Breast epithelium (tissue), 4 donors: Measurements from ENCODE around the gene IGFBP7. TPM values are rescaled to one million over a fixed set of nuclear protein-coding genes. Genes with fewer than 3 reads are reported as not detected.
A peak's percentile ranks its signal among the peaks of the same experiment; 100 is the strongest.

Source experiments
- DNase-seq, 2 donors: peaks; one replicate each; pipeline ENCODE4 v3.0.0-alpha.2; 2019; ENCODE audit warnings: low spot score in 2 of 2
- H3K27ac ChIP-seq, 2 donors: fragments of 200-600 bp; sonication (generic) in 1 of 2; one replicate each; pipeline ENCODE4 v1.5.1; 2016 to 2019; ENCODE audit warnings: mild to moderate bottlenecking in 1 of 2
- H3K27me3 ChIP-seq, 2 donors: fragments of 200-600 bp; sonication (generic) in 1 of 2; one replicate each; pipeline versions ENCODE4 v1.5.1 to v1.6.0; 2017 to 2019; ENCODE audit warnings: control low read depth in 1 of 2, mild to moderate bottlenecking in 1 of 2
- H3K36me3 ChIP-seq: fragments of 200-600 bp; one replicate; pipeline ENCODE4 v1.5.1; 2019
- H3K4me1 ChIP-seq, 2 donors: fragments of 200-600 bp; sonication (generic); one replicate each; pipeline ENCODE4 v1.5.1; 2016 to 2019; ENCODE audit warnings: control low read depth in 1 of 2
- H3K4me3 ChIP-seq, 3 donors: fragments of 200-600 bp; sonication (generic); 1 replicate in 2 of 3; 2 replicates in 1 of 3; pipeline ENCODE4 v1.5.1; 2016 to 2019; ENCODE audit warnings: mild to moderate bottlenecking in 3 of 3, moderate library complexity in 2 of 3
- H3K9me3 ChIP-seq, 2 donors: fragments of 200-600 bp; sonication (generic) in 1 of 2; one replicate each; pipeline ENCODE4 v1.5.1; 2016 to 2019; ENCODE audit warnings: control low read depth in 1 of 2
- POLR2A ChIP-seq: fragments of 450-650 bp; IDR thresholded peaks from one replicate; pipeline ENCODE4 v1.6.1; 2016; ENCODE audit warnings: antibody characterized with exemption, mild to moderate bottlenecking, moderate library complexity
- POLR2AphosphoS5 ChIP-seq, 3 donors: sonication (generic); formaldehyde crosslinking; IDR thresholded peaks; one replicate each; pipeline ENCODE4 v1.6.1; 2017; ENCODE audit warnings: antibody characterized with exemption in 3 of 3
- intact Hi-C: fragments of 100-400 bp; cut with DNase I; formaldehyde crosslinking; loops from one replicate; pipeline ENCODE4 v1.15.1; 2023; ENCODE audit warnings: low total_unique reads
- total RNA-seq, 3 donors: library from RNA; depleted of rRNA; stranded (reverse); fragments of >200 nt; gene quantifications; one replicate each; pipeline ENCODE4 v1.1.0, GENCODE V29; 2016
- TF ChIP-seq, protein P1 (sequence below), 3 donors: fragments of 450-650 bp; IDR thresholded peaks; one replicate each; pipeline ENCODE4 v1.5.1; 2016 to 2017; ENCODE audit warnings: antibody characterized with exemption in 3 of 3, mild to moderate bottlenecking in 3 of 3, moderate library complexity in 3 of 3

Gene IGFBP7
- total RNA-seq, 3 donors from 2014 or later, result 205 to 769 (median 622) TPM

DNA sequence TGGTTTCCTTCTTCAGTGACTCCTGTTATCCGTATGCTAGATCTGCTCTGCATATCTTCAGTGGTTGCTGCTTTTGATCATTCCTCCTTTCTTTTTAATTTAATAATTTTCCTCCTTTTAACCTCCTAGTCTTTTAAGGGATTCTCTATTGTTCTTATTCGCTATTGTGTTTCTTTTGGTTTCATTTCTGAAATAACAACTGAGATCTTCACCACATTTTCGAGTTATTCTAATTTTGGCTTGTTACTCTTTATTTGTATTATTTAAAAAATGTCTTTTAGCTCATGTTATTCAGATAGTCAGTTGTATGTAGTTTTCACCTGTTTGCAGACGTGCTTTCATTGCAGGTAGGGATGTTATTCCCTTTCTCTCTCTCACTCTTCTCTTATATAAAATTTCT, 24.9 kb downstream of the IGFBP7 start:
- Histone ChIP-seq H3K4me3 (no peak overlapping the region), H3K27ac (no peak overlapping the region), H3K27me3 (no peaks in the 10 kb centered on the region), H3K4me1 (no peaks in the 10 kb centered on the region), H3K36me3 (no peaks in the 10 kb centered on the region), H3K9me3 (no peaks in the 10 kb centered on the region)
- TF ChIP-seq POLR2A, result no peak
- TF ChIP-seq POLR2AphosphoS5 (IDR thresholded peaks at IDR 0.05), result no peak
- TF ChIP-seq, protein P1, sequence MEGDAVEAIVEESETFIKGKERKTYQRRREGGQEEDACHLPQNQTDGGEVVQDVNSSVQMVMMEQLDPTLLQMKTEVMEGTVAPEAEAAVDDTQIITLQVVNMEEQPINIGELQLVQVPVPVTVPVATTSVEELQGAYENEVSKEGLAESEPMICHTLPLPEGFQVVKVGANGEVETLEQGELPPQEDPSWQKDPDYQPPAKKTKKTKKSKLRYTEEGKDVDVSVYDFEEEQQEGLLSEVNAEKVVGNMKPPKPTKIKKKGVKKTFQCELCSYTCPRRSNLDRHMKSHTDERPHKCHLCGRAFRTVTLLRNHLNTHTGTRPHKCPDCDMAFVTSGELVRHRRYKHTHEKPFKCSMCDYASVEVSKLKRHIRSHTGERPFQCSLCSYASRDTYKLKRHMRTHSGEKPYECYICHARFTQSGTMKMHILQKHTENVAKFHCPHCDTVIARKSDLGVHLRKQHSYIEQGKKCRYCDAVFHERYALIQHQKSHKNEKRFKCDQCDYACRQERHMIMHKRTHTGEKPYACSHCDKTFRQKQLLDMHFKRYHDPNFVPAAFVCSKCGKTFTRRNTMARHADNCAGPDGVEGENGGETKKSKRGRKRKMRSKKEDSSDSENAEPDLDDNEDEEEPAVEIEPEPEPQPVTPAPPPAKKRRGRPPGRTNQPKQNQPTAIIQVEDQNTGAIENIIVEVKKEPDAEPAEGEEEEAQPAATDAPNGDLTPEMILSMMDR (IDR thresholded peaks at IDR 0.05), result no peak
- intact Hi-C loops, result no loop called here
- DNase-seq, result no peak

DNA sequence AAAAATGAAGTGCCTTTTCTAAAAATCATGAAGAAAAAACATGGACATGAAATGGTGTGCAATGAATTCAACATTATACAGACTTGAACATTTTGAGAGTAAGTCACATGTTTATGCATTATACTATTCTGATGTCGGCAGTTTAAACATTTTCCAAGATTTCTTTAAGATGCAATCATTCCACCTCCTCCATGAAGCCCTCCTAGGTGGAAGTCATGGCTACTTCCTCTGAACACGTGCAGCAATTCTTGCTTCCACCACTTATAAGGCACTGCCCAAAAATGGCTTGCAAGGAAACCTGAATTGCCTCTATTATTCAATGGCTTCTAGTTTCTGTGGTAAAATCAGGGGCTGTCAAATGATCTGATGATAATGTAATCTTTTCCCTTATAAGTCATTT, 25.8 kb downstream of the IGFBP7 start:
- TF ChIP-seq POLR2AphosphoS5 (IDR thresholded peaks at IDR 0.05), result no peak
- no peak overlapping the region for H3K27ac ChIP-seq
- no peaks in the 10 kb centered on the region for H3K9me3 ChIP-seq
- intact Hi-C loops, result no loop called here
- no peaks in the 10 kb centered on the region for H3K4me1 ChIP-seq
- H3K36me3 ChIP-seq, result no peaks in the 10 kb centered on the region
- DNase-seq, result no peak
- H3K27me3 ChIP-seq, result no peaks in the 10 kb centered on the region
- H3K4me3 ChIP-seq, result no peak overlapping the region

DNA sequence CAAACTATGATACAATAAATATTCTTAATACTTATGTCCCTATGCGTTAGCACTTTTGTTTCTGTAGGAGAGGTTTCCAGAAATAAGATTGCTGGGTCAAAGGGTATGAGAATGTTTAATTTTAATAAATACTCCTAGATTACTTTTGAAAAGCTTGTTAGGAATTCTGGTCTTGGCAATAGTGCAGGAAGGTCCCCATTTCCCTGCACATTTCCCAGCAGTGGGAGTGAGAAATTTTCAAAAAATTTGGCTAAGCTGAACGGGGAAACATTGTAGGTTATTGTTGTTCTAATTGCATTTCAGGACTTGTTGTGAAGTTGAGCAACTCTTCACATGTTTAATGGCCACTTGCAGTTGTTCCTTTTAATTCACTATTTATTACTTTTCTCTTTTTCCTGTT, 27.1 kb downstream of the IGFBP7 start:
- H3K4me3 ChIP-seq, result no peak overlapping the region
- no peaks in the 10 kb centered on the region for H3K36me3 ChIP-seq
- intact Hi-C loops, result no loop called here
- DNase-seq, result no peak
- peak overlapping the region; percentile 29 to 49 for H3K27ac ChIP-seq
- no peaks in the 10 kb centered on the region for H3K9me3 ChIP-seq
- no peaks in the 10 kb centered on the region for H3K27me3 ChIP-seq
- H3K4me1 ChIP-seq, result no peaks in the 10 kb centered on the region
- no peak for TF ChIP-seq POLR2AphosphoS5 (IDR thresholded peaks at IDR 0.05)

DNA sequence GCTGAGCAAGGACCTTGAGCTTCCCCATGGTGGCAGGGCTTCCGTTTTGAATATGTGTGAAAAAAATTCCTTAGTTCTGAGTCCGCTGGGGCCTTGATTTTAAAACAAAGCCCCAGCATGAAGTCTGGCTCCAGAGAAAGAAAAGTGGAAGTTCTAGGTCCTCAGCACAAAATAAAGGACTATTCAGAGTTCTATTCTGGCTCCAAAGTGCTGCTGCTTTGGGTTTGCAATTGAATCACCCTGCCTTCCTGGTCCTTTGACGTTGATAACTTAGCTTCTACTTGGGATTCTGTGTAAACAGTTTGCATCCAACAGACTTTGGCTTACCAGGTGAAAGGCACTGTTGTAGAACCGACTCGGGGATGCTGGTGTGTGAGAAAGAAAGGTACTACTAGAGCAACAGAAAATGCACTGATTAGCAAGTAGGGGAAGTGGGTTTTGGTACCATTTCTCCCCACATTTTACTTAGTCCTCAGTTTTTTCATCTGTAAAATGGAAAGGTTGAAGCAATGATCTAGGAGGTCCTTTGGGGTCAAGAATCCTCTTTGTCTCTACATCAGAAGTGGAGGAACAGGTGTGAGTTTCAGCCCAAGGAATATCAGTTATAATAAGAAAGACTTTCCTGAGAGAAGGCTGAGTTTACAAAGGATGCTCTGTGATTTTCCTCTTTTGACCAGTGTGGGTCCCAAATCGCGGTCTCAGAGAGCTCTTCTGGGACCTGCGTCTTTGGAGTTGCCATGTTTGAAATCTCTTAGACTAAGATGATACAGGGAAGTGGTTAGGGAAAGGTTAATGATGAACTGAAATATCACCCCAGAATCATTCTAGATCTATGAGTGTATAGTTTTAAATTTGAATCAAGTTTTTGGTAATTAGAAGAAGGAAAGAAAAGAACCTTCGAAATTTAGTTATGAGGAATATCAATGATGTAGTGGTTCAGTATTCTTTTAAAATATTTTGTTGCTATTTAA, 28.2 kb downstream of the IGFBP7 start:
- no peaks in the 10 kb centered on the region for H3K4me1 ChIP-seq

DNA sequence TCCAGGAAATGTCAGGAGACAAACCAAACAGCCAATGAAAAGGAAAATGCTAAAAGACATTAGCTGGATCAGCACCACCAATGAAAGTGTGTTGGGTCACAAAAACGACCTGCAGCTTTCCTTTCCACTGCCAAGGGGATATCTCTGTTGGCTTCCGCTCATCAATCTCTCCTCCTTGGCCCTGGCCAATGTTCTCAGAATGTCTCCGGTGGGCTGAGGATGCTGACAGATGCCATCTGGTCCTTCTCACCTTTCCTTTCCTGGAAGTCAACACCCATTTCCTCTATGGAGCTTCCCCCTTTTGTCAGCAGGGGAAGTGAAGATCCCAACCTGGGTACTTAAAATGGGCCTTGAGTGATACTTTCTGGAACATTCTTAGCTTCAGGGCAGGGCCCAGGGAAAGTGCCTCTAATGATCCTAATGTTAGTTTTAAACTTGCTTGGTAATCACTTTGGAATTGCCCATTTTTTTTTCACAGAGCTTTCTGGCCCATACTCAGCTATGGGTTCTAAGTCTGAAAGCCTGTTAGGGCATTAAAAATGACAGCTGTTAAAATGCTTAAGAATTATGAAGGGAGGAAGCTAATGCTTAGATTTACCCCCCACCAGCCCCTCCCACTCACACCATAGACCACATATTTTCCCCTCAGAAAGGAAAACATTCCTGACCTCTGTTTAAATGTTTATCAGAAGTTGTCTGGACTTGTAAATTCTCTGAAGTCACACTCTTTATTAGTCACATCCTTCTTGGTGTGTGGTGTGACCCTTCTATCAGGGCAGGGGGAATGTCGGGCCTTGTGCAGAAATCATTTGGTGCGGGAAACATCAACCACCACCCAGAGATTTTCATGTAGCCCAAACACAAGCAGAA, 29.2 kb downstream of the IGFBP7 start:
- DNase-seq, result no peak
- no peaks in the 10 kb centered on the region for H3K9me3 ChIP-seq
- H3K36me3 ChIP-seq, result no peaks in the 10 kb centered on the region
- no peaks in the 10 kb centered on the region for H3K4me1 ChIP-seq
- no peaks in the 10 kb centered on the region for H3K27me3 ChIP-seq
- H3K4me3 ChIP-seq, result no peak overlapping the region
- H3K27ac ChIP-seq, result peak overlapping the region; percentile 9 to 73
- intact Hi-C loops, result no loop called here
- TF ChIP-seq POLR2A (no peak), POLR2AphosphoS5 (IDR thresholded peaks at IDR 0.05) (peak in 1 of 3 donors; percentile 15)
- TF ChIP-seq, protein P1 (IDR thresholded peaks at IDR 0.05), result no peak

More for the DNA sequence above, 28.2 kb downstream of the IGFBP7 start:
- peak overlapping the region; percentile 9 to 73 for H3K27ac ChIP-seq
- DNase-seq, result no peak
- H3K27me3 ChIP-seq, result no peaks in the 10 kb centered on the region
- TF ChIP-seq POLR2AphosphoS5 (IDR thresholded peaks at IDR 0.05) (no peak), POLR2A (no peak)
- TF ChIP-seq, protein P1 (IDR thresholded peaks at IDR 0.05), result no peak
- H3K4me3 ChIP-seq, result no peak overlapping the region
- no peaks in the 10 kb centered on the region for H3K9me3 ChIP-seq
- intact Hi-C loops, result no loop called here
- H3K36me3 ChIP-seq, result no peaks in the 10 kb centered on the region
